Activated CD8-positive, alpha-beta memory T cell treated with anti-CD3 and anti-CD28 coated beads, Interleukin-2, amount 50 U/mL, for 4 hours (primary cell): ENCODE data around the gene TMEM175.

ENCODE experiments used
- DNase-seq: peaks from one replicate; pipeline ENCODE4 v3.0.0-alpha.2; 2020

TMEM175 gene

DNA sequence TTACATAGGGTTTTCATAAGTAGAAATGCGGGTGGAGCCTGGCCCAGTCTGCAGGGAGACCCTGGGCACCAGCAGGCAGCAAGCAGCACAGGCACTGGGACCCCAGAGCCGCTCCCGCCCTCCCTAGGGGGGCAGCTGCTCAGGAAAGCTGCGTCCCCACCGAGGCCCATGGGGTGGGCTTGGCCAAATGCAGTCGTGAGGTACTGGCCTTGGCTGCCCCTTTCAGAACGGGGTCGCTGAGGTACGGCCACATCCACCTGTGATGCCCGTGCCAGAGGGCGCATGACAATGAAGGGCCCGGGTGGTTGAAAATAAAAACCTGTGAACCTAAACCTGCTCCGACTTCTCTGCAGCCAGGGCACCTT is 16.7 kb downstream of the TMEM175 start:
- DNase-seq: no peak

DNA sequence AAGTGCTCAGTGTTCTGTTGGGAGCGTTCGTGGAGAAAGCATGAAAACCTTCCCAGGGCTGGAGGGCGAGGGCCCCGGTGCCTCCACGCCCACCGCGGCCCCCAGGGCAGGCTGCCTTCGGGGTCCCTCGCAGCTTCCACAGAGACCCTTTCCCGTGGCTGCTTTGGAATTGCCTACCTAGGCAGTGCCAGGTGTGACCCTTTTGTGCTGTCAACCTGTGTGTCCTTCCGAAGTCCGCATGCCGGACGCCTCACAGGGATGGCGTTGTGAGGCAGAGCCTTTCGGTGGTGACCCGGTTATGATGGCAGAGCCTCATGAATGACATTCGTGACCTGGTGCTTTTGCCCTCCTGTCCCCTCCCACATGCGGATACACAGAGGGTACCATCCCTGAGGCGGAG is 17.4 kb downstream of the TMEM175 start:
- no peak for DNase-seq

DNA sequence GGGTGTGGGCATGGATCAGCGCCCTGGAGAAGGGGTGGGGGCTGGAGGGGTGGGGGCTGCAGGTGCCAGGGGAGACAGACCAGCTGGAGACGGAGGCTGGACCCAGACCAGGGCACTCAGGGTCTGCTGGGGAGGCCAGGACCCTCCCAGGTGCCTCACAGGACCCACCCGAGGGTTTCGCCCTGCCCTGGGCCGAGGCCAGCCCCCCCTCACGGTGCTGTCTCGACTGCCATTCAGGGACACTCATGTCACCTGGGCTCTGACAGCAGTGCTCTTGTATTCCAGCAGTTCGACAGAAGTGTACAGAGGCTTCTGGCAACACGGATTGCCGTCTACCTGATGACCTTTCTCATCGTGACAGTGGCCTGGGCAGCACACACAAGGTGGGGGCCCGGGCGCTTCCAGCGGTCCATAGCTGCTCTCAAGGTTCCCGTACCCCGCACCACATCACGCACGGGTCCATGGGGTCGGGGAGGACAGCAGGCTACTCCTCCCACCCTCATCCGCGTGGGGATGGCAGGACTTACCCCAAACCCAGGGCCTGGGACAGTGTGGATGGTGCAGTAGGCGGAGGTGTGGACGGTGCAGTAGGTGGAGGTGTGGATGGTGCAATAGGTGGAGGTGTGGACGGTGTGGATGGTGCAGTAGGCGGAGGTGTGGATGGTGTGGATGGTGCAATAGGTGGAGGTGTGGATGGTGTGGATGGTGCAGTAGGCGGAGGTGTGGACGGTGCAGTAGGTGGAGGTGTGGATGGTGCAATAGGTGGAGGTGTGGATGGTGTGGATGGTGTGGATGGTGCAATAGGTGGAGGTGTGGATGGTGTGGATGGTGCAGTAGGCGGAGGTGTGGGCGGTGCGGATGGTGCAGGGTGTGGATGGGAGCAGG is 18.1 kb downstream of the TMEM175 start:
- DNase-seq: no peak

GRCh38 chr4:951186-951585 is 18.9 kb downstream of the TMEM175 start:
- no peak for DNase-seq

GRCh38 chr4:951594-952468 is 19.6 kb downstream of the TMEM175 start:
- DNase-seq: no peak

GRCh38 chr4:952881-953573 is 20.8 kb downstream of the TMEM175 start:
- no peak for DNase-seq

GRCh38 chr4:953574-953915 is 21.3 kb downstream of the TMEM175 start:
- DNase-seq: no peak

- no peak for DNase-seq
These were observed 22.2 kb downstream of the TMEM175 start for GRCh38 chr4:954211-955020.

GRCh38 chr4:955161-955921 is 23.1 kb downstream of the TMEM175 start:
- no peak for DNase-seq

DNA sequence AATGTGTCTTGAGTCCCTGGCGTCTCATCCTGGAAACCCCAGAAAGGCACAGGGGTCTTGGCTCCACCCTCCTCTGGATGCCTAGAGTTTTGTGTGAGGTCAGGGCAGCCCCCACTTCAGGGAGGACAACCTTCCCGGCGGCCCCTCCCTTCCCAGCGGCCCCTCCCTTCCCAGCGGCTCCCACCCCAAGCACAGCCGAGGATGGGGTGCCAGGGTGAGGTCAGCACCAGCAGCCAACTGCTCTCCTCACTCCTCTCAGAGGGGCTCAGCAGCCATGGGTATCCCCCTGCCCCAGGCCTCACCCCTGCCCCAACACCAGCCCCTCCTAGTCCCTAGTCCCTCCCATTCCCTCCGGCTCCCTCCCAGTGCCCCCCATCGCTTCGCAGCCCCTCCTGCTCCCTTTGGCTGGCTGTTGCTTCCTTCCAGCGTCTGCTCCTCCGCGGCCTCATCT is 23.7 kb downstream of the TMEM175 start:
- DNase-seq: no peak

DNA sequence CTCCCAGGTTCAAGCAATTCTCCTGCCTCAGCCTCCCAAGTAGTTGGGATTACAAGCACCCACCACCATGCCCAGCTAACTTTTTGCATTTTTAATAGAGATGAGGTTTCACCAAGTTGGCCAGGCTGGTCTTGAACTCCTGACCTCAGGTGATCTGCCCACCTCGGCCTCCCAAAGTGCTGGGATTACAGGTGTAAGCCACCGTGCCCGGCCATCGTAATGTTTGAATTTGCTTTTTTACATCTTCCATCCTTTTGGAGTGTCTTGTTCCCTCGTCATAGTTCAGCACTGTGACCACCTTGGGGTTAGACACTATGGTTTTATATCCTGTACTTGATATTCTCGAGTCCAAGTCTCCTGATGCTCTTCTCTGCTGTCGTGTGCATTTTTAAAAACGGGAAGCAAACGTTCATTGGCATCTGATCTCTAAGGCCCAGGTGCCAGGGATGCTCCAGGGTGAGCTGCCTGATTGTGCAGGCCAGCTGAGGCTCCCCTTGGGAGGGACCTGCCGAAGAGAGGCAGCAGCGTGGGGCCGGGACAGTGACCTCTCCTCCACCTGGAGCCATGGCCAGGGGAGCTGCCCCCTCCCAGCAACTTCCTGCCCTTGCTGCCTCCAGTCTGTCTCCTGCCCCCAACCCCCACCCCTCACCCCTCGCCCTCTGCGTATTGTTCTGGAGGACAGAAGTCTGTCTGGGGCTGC is 24.4 kb downstream of the TMEM175 start:
- no peak for DNase-seq

- DNase-seq: no peak
These were observed 24.9 kb downstream of the TMEM175 start for GRCh38 chr4:957231-957580.

DNA sequence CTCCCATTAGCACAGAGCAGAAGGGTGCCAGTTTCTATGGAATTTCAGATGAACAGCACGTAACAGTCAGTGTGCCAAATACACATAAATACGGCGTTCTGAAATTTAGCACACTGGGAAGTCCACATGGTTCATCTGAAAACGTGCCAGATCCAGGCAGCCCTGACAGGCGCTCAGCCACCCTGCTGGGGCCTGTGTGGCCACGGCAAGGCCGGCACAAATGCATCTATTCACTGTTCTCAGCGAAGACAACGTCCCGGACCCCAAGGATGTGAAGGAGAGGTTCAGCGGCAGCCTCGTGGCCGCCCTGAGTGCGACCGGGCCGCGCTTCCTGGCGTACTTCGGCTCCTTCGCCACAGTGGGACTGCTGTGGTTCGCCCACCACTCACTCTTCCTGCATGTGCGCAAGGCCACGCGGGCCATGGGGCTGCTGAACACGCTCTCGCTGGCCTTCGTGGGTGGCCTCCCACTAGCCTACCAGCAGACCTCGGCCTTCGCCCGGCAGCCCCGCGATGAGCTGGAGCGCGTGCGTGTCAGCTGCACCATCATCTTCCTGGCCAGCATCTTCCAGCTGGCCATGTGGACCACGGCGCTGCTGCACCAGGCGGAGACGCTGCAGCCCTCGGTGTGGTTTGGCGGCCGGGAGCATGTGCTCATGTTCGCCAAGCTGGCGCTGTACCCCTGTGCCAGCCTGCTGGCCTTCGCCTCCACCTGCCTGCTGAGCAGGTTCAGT is 25.5 kb downstream of the TMEM175 start:
- DNase-seq: no peak

- DNase-seq: no peak
These were observed 26.0 kb downstream of the TMEM175 start for GRCh38 chr4:958314-958665.

GRCh38 chr4:958696-959337 is 26.6 kb downstream of the TMEM175 start:
- no peak for DNase-seq

DNA sequence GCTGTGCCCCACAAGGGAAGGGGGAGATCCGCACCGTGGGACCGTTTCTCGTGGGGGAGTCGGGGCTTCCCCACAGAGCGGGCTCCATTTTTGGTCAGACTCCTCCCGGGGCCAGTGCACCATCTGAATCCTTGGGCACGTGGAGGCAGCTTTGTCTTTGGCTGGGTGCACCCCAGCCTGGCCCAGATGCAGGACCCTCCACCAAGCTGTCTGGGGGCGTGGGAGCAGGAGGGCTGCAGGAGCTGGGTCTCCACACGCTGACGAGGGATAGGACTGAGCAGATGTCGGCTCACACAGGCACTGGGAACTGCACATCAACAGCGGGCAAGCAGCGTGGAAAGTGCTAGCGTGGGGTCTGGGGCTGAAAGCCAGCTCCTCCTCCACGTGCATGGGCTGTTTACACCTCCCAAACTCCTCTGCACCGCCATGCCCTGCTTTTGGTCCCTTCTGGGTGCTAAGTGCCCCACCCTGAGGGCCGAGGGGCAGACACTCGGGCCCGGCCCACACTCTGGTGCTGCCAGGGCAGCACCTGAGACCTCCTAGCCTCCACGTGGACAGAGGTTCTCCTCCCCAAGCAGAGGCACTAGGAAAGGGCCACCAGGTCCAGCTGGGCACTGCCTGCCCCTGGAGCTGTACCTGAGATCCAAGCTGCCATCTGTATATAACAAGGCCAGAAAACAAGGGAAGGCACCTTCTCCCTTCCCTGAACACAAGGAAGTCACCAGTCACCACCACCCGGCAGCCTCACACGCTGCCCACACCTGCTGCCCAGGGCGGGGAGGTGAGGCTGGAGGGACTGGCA is 27.3 kb downstream of the TMEM175 start:
- no peak for DNase-seq

DNA sequence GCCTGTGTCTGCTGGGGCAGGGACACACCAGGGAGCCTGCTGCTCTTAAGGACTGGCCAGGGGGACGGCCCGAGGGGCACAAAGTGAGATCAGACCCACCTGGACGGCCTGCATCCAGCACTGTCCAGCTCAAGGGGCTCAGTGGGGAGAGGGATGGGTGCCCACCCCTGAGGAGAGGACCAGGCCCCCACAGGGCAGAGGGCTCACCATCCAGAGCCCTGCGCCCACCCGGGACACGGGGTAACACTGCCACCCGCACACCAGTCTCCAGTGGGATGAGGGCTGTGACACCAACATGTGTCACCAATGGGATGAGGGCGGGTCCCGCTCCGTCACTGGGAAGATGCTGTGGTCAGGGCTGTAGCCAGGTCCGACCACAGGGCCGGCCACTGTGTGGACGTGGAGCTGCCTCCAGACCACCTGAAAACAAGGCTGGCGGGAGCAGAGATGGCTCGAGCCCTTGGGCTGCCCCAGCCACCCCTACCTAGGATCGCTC is 27.9 kb downstream of the TMEM175 start:
- DNase-seq: no peak

DNA sequence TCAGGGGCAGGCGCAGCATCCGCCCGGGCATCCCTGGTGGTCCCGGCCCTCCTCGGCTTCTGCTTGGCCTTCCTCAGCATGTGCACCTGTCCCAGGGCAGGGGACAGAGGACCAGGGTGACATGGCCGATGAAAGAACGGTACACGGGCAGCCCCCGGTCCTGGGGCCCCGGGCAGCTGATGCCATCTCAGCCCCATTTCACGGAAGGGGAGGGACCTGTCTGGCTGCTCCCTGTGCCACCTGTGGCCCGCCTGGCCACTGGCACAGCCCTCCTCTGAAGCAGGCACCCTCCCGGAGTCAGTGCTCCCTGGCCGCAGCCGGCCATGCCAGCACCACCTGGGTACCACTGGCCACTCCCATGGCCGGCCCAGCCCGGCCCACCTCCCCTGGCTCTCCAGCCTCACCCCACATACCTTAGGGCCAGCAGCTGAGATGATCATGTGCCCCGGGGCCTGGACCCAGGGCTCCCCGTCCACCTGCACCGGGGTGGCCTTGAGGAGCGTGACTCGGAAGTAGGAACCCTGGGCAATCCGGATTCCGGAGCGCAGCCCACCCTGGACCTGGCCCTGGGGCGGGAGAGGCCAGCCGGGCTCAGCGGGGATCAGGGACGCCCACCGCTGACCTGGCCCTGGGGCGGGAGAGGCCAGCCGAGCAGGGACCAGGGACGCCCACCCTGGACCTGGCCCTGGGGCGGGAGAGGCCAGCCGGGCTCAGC is 28.5 kb downstream of the TMEM175 start:
- no peak for DNase-seq
